ENCODE results near the gene CA10.

Gene CA10

DNA sequence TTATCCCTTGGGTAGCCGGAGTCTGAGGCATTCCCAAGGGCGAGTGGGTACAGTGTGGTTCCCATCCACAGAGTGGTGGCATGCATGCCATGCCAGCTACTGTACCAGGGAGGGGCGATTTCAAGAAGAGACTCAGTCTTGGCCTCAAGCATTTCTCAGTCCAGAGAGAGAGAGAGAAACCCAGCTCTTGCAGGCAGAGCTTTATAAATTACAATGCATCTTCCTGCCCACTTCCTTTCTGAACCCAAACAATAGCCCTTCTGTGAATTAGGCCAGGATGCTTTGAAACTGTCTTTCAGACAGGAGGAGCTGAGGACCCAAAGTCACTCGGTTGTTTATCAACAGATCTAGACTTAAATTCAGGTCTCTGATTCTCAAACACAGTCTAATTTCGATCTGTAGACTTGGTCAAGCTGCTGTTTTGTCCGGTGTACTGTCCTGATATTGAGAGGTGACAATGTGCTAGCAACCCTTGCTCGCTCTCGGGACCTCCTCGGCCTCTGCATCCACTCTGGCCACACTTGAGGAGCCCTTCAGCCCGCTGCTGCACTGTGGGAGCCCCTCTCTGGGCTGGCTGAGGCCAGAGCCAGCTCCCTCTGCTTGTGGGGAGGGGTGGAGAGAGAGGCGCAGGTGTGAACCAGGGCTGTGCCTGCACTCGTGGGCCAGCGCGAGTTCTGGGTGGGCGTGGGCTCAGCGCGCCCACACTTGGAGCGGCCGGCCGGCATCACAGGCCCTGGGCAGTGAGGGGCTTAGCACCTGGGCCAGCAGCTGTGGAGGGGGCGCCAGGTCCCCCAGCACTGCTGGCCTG lies 490.2 kb downstream of the CA10 start:
- DNase-seq = no peak

DNA sequence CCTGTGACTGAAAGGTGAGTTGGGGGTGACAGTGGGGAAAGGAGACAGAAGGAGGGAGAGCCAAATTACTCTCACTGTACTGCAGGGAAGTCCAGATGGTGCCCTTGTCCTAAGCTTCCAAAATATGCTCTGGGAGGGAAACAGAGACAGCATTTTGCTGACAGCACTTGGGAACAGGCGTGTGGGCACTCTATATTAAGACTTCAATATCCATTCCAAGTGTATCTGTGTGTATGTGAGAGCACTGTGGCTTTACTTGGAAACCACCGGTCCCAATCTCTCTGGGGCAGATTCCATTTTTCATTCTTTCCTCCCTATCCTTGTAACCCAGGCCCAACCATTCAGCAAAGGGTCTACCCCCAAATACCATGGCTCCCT lies 490.8 kb downstream of the CA10 start:
- no peak for DNase-seq

DNA sequence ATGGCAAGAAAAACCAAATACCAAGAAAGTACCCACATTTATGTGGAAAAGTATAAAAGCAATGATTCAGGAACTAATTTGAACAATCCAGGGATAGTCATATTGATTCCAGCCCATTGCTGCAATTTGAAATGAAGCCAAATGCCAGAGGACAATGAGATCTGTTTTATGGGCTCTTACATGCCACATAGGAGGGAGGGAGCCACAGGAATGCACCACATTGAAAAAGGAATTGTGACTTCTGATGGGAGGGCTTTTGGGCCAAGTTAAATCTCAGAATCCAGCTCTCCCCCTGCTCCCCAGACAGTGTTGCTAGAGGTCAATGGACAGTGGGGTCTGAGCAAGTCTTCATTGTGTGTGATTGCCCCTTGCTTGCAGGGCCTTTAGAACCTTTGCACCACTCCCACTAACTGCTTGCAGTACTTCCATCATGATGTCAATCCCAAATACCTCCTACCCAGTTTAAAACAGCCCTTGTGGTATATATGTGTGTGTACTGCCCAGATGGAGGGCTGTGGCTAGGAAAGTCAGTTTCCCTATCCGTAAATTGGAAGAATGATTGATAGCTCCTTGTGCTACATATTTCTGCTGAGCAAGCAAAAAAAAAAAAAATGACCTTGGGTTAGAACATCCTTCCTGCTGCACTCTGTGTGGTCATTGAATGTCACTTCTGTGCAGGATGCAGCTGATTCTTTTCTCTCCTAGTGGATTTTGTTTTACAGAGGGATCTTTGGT lies 491.4 kb downstream of the CA10 start:
- DNase-seq = no peak

GRCh38 chr17:51662204-51663056 lies 496.1 kb downstream of the CA10 start:
- DNase-seq = no peak

- no peak for DNase-seq
Observed at GRCh38 chr17:51661403-51661802, 497.1 kb downstream of the CA10 start.

DNA sequence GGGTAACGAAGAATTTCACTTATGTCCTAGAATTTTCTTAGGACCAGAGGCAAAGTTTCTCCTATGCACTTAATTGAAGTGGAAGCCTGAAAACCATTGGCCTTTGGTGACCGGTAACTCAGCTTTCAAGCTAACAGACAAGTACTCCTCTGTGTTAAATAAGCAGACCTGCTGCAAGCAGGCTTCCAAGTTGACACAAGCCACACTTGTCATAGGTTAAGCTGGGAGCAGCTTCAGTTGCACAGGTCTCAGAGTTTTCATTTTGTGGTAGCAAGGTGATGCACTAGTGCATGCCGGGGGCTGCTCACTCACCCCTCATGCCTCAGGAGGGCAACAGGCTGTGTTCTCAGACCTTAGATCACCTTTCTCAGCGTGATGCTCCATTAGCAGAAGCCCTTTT lies 498.2 kb downstream of the CA10 start:
- DNase-seq = no peak

- no peak for DNase-seq
Observed at GRCh38 chr17:51657224-51657623, 501.3 kb downstream of the CA10 start.

GRCh38 chr17:51653878-51654277 lies 504.6 kb downstream of the CA10 start:
- DNase-seq = no peak

GRCh38 chr17:51652529-51652928 lies 506.0 kb downstream of the CA10 start:
- DNase-seq = no peak

DNA sequence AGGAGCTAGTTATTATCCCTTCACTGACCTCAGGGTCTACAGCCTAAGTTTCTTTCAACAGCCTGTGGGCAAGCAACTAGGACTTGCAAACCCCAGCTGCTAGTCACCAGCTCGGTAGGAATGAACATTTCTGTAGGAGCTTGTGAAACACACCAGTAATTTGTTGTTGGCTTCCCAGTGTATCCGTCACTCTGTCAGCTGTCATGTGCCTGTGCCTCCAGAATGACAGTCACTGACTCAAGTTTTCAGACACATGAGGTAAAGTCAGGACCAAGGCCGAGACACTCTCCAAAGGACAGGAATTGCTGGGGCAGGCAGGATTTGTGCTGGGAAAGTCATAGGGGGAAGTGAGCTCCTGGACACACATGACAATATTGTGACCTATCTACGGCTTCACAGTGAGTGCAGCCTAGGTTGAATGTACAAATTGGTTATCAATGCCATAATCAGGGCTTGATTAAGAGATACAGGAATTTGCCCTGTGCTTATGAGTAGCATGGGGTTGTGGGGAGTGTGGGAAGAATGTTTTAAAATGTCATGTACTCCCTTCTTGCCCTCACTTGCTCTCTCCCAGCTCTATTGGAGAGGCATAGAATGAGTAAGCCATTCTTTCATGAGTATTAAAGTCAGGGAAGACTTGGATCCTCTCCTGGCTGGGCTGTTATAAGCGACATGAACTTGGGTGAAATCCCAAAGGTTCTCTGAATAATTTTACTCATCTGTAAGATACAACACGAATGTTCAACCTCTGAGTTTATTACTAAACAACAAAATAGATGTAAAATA lies 506.8 kb downstream of the CA10 start:
- no peak for DNase-seq

DNA sequence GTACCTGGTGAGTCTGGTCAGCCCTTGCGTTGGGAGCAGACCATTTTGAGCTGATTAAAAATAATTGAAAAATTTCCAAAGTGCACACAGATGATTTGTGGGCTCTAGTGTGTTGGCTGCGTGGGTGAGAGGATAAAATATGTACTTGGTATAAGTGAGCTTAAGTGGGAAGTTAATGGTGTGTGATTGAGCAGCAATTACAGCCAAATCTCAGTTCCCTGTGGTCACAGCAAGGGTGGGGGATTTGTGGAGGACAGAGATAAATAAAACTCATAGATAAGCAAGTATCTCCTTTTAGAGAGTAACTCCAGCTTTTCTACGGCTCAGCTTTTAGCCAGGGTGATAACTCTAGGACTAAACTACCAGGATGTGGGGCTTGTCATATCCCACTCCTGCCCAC lies 507.7 kb downstream of the CA10 start:
- no peak for DNase-seq

DNA sequence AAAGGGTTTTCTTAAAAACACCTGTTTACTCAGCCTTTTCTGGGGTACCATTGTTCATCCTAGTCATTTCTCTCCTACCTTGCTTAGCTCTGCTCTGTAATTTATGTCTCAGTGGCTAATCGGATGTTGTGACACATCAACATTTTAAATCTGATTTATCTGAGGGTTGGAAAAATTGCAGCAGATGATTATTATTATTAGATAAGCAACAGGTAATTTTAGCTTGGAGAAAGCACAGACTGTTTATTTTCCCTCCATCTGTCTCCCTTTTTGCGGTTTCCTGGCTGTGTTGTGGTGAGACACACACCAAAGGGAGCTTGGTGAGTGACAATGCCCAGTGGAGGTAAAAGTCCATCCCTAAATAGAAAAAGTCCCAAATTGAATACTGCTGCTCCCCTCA lies 508.3 kb downstream of the CA10 start:
- DNase-seq = no peak

- no peak for DNase-seq
Observed at GRCh38 chr17:51647826-51648225, 510.7 kb downstream of the CA10 start.

GRCh38 chr17:51647067-51647466 lies 511.4 kb downstream of the CA10 start:
- DNase-seq = no peak

DNA sequence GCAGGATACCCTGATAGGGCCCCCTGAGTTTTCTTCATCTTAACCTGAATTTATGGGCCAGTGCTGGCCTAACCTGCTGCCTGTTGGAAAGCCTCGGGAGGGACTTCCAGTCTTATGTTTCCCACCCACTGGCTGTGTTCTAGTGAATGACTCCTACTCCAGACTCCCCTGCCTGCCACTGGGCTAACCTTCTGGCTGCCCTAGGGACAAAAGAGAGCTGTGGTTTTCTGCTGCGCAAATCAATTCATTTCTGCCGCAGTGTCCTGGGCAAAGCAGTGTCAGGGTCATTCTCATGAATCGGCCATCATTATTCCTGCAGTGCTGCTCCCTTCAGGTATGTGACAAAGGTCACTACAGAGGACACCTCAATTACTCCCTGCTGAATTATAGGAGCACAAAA lies 512.0 kb downstream of the CA10 start:
- DNase-seq = no peak

DNA sequence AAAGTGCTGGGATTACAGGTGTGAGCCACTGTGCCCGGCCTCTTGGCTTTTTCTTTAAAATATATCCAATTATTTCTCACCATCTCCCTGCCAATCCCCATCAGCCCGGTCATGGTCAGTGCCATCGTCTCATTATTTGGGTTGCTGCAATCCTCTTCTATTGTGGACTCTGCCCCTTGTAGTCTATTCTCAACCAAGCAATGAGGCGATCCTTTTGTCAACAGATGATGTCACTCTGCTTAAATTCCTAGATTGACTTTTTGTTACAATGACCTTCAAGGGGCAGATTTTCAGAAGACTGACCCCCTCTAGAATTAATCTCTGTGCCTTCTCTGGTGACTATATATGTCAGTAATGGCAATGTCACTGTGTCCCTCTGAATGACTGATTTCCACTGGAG lies 513.5 kb downstream of the CA10 start:
- no peak for DNase-seq

GRCh38 chr17:51643702-51644490 lies 514.6 kb downstream of the CA10 start:
- no peak for DNase-seq

DNA sequence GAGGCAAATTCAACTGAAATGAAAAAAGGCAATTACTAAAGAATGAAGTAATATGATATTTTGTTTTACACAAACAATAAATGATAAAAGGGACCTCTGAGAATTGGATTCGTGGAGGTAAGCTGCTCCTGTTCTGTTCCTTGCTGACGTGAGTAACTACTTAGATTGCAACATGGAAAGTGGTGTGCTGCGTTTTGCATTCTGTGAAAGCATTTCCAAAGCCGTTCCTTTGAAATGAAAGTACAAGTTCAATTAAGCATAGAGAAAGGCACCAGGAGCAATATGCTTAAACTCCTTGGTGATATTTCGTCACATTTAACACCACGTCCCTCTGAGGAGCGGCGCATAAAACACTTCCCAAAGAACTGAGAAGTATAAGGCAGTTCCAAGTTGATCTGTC lies 516.5 kb downstream of the CA10 start:
- DNase-seq = no peak

- DNase-seq = no peak
Observed at GRCh38 chr17:51640108-51640622, 518.3 kb downstream of the CA10 start.

DNA sequence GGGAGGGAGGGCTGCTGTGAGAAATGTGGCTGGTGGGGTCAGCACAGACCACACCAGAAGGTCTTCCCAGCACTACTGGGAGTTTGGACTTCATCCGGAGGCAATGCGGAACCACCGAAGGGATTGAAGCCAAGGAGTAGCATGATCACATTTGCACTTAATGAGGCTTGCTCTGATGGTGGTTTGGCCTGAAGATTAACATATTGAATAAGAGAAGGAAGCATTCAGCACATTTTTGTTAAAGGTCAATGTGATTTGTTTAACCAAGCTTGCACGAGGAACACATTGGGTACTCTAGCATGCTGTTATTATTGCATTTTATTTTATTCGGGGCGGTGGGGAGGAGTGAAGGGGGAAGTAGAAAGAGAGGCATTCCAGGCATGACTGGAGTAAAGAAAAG lies 519.5 kb downstream of the CA10 start:
- no peak for DNase-seq

- no peak for DNase-seq
Observed at GRCh38 chr17:51636291-51636690, 522.2 kb downstream of the CA10 start.

All from DMS79 (cell line).